ENCODE results near the gene PLPPR5.

The PLPPR5 gene

GRCh38 chr1:98992844-98993243, 11.8 kb downstream of the PLPPR5 start:
- no peak overlapping the region for H3K27ac ChIP-seq (ENCODE audit: low read length)
- no peaks in the 10 kb centered on the region for H3K36me3 ChIP-seq (ENCODE audit: control insufficient read depth in 1 of 2, insufficient read depth in 2 of 2, low read length in 2 of 2)

GRCh38 chr1:98991127-98992012, 13.3 kb downstream of the PLPPR5 start:
- Histone ChIP-seq H3K4me1 (ENCODE audit: control insufficient read depth in 1 of 2, insufficient read depth in 2 of 2, low read length in 2 of 2) (no peaks in the 10 kb centered on the region), H3K36me3 (ENCODE audit: control insufficient read depth in 1 of 2, insufficient read depth in 2 of 2, low read length in 2 of 2) (no peaks in the 10 kb centered on the region), H3K27me3 (ENCODE audit: low read depth, low read length) (no peaks in the 10 kb centered on the region), H3K4me3 (ENCODE audit: low read depth in 1 of 2, low read length in 2 of 2) (no peak overlapping the region), H3K27ac (ENCODE audit: low read length) (no peak overlapping the region), H3K9me3 (ENCODE audit: control insufficient read depth in 1 of 2, low read length in 2 of 2) (no peaks in the 10 kb centered on the region)

More at GRCh38 chr1:98992844-98993243, 11.8 kb downstream of the PLPPR5 start:
- no peaks in the 10 kb centered on the region for H3K9me3 ChIP-seq (ENCODE audit: control insufficient read depth in 1 of 2, low read length in 2 of 2)
- H3K4me3 ChIP-seq (ENCODE audit: low read depth in 1 of 2, low read length in 2 of 2) = no peak overlapping the region
- H3K4me1 ChIP-seq (ENCODE audit: control insufficient read depth in 1 of 2, insufficient read depth in 2 of 2, low read length in 2 of 2) = no peaks in the 10 kb centered on the region
- no peaks in the 10 kb centered on the region for H3K27me3 ChIP-seq (ENCODE audit: low read depth, low read length)

GRCh38 chr1:98989556-98989907, 15.1 kb downstream of the PLPPR5 start:
- no peaks in the 10 kb centered on the region for H3K36me3 ChIP-seq (ENCODE audit: control insufficient read depth in 1 of 2, insufficient read depth in 2 of 2, low read length in 2 of 2)
- H3K27ac ChIP-seq (ENCODE audit: low read length) = no peak overlapping the region
- H3K9me3 ChIP-seq (ENCODE audit: control insufficient read depth in 1 of 2, low read length in 2 of 2) = no peaks in the 10 kb centered on the region
- H3K4me3 ChIP-seq (ENCODE audit: low read depth in 1 of 2, low read length in 2 of 2) = no peak overlapping the region
- H3K4me1 ChIP-seq (ENCODE audit: control insufficient read depth in 1 of 2, insufficient read depth in 2 of 2, low read length in 2 of 2) = no peaks in the 10 kb centered on the region
- H3K27me3 ChIP-seq (ENCODE audit: low read depth, low read length) = no peaks in the 10 kb centered on the region

- H3K9me3 ChIP-seq (ENCODE audit: control insufficient read depth in 1 of 2, low read length in 2 of 2) = peaks cover 0 to 1% of the 10 kb centered on the region in 2 donors
- no peaks in the 10 kb centered on the region for H3K27me3 ChIP-seq (ENCODE audit: low read depth, low read length)
- no peaks in the 10 kb centered on the region for H3K36me3 ChIP-seq (ENCODE audit: control insufficient read depth in 1 of 2, insufficient read depth in 2 of 2, low read length in 2 of 2)
- H3K27ac ChIP-seq (ENCODE audit: low read length) = no peak overlapping the region
- H3K4me3 ChIP-seq (ENCODE audit: low read depth in 1 of 2, low read length in 2 of 2) = no peak overlapping the region
- no peaks in the 10 kb centered on the region for H3K4me1 ChIP-seq (ENCODE audit: control insufficient read depth in 1 of 2, insufficient read depth in 2 of 2, low read length in 2 of 2)
Measured at GRCh38 chr1:98988904-98989555, 15.6 kb downstream of the PLPPR5 start.

- H3K4me1 ChIP-seq (ENCODE audit: control insufficient read depth in 1 of 2, insufficient read depth in 2 of 2, low read length in 2 of 2) = no peaks in the 10 kb centered on the region
- H3K4me3 ChIP-seq (ENCODE audit: low read depth in 1 of 2, low read length in 2 of 2) = no peak overlapping the region
- H3K9me3 ChIP-seq (ENCODE audit: control insufficient read depth in 1 of 2, low read length in 2 of 2) = peaks cover 0 to 5% of the 10 kb centered on the region in 2 donors
- H3K27ac ChIP-seq (ENCODE audit: low read length) = no peak overlapping the region
- H3K27me3 ChIP-seq (ENCODE audit: low read depth, low read length) = no peaks in the 10 kb centered on the region
- no peaks in the 10 kb centered on the region for H3K36me3 ChIP-seq (ENCODE audit: control insufficient read depth in 1 of 2, insufficient read depth in 2 of 2, low read length in 2 of 2)
Measured at GRCh38 chr1:98985687-98986086, 19.0 kb downstream of the PLPPR5 start.

GRCh38 chr1:98981917-98982513, 22.6 kb downstream of the PLPPR5 start:
- Histone ChIP-seq H3K27ac (ENCODE audit: low read length) (no peak overlapping the region), H3K27me3 (ENCODE audit: low read depth, low read length) (no peaks in the 10 kb centered on the region), H3K4me3 (ENCODE audit: low read depth in 1 of 2, low read length in 2 of 2) (no peak overlapping the region), H3K9me3 (ENCODE audit: control insufficient read depth in 1 of 2, low read length in 2 of 2) (peaks cover 0 to 5% of the 10 kb centered on the region in 2 donors), H3K36me3 (ENCODE audit: control insufficient read depth in 1 of 2, insufficient read depth in 2 of 2, low read length in 2 of 2) (no peaks in the 10 kb centered on the region), H3K4me1 (ENCODE audit: control insufficient read depth in 1 of 2, insufficient read depth in 2 of 2, low read length in 2 of 2) (no peaks in the 10 kb centered on the region)

- H3K27me3 ChIP-seq (ENCODE audit: low read depth, low read length) = no peaks in the 10 kb centered on the region
- no peaks in the 10 kb centered on the region for H3K36me3 ChIP-seq (ENCODE audit: control insufficient read depth in 1 of 2, insufficient read depth in 2 of 2, low read length in 2 of 2)
Measured at GRCh38 chr1:98979463-98979862, 25.2 kb downstream of the PLPPR5 start.

GRCh38 chr1:98975810-98976209, 28.9 kb downstream of the PLPPR5 start:
- no peaks in the 10 kb centered on the region for H3K27me3 ChIP-seq (ENCODE audit: low read depth, low read length)
- H3K4me3 ChIP-seq (ENCODE audit: low read depth in 1 of 2, low read length in 2 of 2) = no peak overlapping the region
- H3K9me3 ChIP-seq (ENCODE audit: control insufficient read depth in 1 of 2, low read length in 2 of 2) = no peaks in the 10 kb centered on the region
- H3K36me3 ChIP-seq (ENCODE audit: control insufficient read depth in 1 of 2, insufficient read depth in 2 of 2, low read length in 2 of 2) = no peaks in the 10 kb centered on the region
- no peak overlapping the region for H3K27ac ChIP-seq (ENCODE audit: low read length)
- no peaks in the 10 kb centered on the region for H3K4me1 ChIP-seq (ENCODE audit: control insufficient read depth in 1 of 2, insufficient read depth in 2 of 2, low read length in 2 of 2)

More at GRCh38 chr1:98979463-98979862, 25.2 kb downstream of the PLPPR5 start:
- Histone ChIP-seq H3K4me3 (ENCODE audit: low read depth in 1 of 2, low read length in 2 of 2) (no peak overlapping the region), H3K9me3 (ENCODE audit: control insufficient read depth in 1 of 2, low read length in 2 of 2) (peaks cover 0 to 5% of the 10 kb centered on the region in 2 donors), H3K27ac (ENCODE audit: low read length) (no peak overlapping the region), H3K4me1 (ENCODE audit: control insufficient read depth in 1 of 2, insufficient read depth in 2 of 2, low read length in 2 of 2) (no peaks in the 10 kb centered on the region)

- no peak overlapping the region for H3K4me3 ChIP-seq (ENCODE audit: low read depth in 1 of 2, low read length in 2 of 2)
- H3K27ac ChIP-seq (ENCODE audit: low read length) = no peak overlapping the region
- H3K27me3 ChIP-seq (ENCODE audit: low read depth, low read length) = no peaks in the 10 kb centered on the region
- no peaks in the 10 kb centered on the region for H3K9me3 ChIP-seq (ENCODE audit: control insufficient read depth in 1 of 2, low read length in 2 of 2)
- no peaks in the 10 kb centered on the region for H3K4me1 ChIP-seq (ENCODE audit: control insufficient read depth in 1 of 2, insufficient read depth in 2 of 2, low read length in 2 of 2)
- H3K36me3 ChIP-seq (ENCODE audit: control insufficient read depth in 1 of 2, insufficient read depth in 2 of 2, low read length in 2 of 2) = no peaks in the 10 kb centered on the region
Measured at GRCh38 chr1:98975113-98975512, 29.5 kb downstream of the PLPPR5 start.

GRCh38 chr1:98969798-98970490, 34.7 kb downstream of the PLPPR5 start:
- Histone ChIP-seq H3K36me3 (ENCODE audit: control insufficient read depth in 1 of 2, insufficient read depth in 2 of 2, low read length in 2 of 2) (no peaks in the 10 kb centered on the region), H3K27me3 (ENCODE audit: low read depth, low read length) (no peaks in the 10 kb centered on the region), H3K4me1 (ENCODE audit: control insufficient read depth in 1 of 2, insufficient read depth in 2 of 2, low read length in 2 of 2) (no peaks in the 10 kb centered on the region), H3K27ac (ENCODE audit: low read length) (no peak overlapping the region), H3K9me3 (ENCODE audit: control insufficient read depth in 1 of 2, low read length in 2 of 2) (no peaks in the 10 kb centered on the region), H3K4me3 (ENCODE audit: low read depth in 1 of 2, low read length in 2 of 2) (no peak overlapping the region)

- Histone ChIP-seq H3K27ac (ENCODE audit: low read length) (no peak overlapping the region), H3K36me3 (ENCODE audit: control insufficient read depth in 1 of 2, insufficient read depth in 2 of 2, low read length in 2 of 2) (no peaks in the 10 kb centered on the region), H3K4me1 (ENCODE audit: control insufficient read depth in 1 of 2, insufficient read depth in 2 of 2, low read length in 2 of 2) (no peaks in the 10 kb centered on the region), H3K27me3 (ENCODE audit: low read depth, low read length) (no peaks in the 10 kb centered on the region), H3K4me3 (ENCODE audit: low read depth in 1 of 2, low read length in 2 of 2) (no peak overlapping the region), H3K9me3 (ENCODE audit: control insufficient read depth in 1 of 2, low read length in 2 of 2) (no peaks in the 10 kb centered on the region)
Measured at GRCh38 chr1:98967122-98967521, 37.5 kb downstream of the PLPPR5 start.

All from muscle layer of duodenum (tissue), 2 donors.